Chondrocyte (in vitro differentiated cells): ENCODE results near the gene HPS4. TPM values are rescaled to one million over a fixed set of nuclear protein-coding genes. Genes with fewer than 3 reads are reported as not detected.

Experiments
- DNase-seq: peaks from one replicate; pipeline ENCODE4 v3.0.0; 2021; ENCODE audit warnings: mixed read lengths, low spot score
- H3K27ac Mint-ChIP-seq: one replicate; pipeline ENCODE4 v1.8.0; 2021; ENCODE audit warnings: mild to moderate bottlenecking, moderate library complexity, mixed read lengths; ENCODE audit not compliant: unreplicated experiment
- H3K27me3 Mint-ChIP-seq: 2 replicates; pipeline ENCODE4 v1.8.0; 2021; ENCODE audit warnings: low read depth, mixed read lengths
- H3K36me3 Mint-ChIP-seq: 2 replicates; pipeline ENCODE4 v1.8.0; 2021; ENCODE audit warnings: low read depth, mixed read lengths
- H3K4me1 Mint-ChIP-seq: 2 replicates; pipeline ENCODE4 v1.8.0; 2021; ENCODE audit warnings: low read depth, mild to moderate bottlenecking, mixed read lengths
- H3K4me3 Mint-ChIP-seq: one replicate; pipeline ENCODE4 v1.8.0; 2021; ENCODE audit warnings: mild to moderate bottlenecking, moderate library complexity, mixed read lengths; ENCODE audit not compliant: unreplicated experiment
- H3K9me3 Mint-ChIP-seq: 2 replicates; pipeline ENCODE4 v1.8.0; 2021; ENCODE audit warnings: low read depth, mixed read lengths
- total RNA-seq: library from RNA; stranded (reverse); gene quantifications from 3 replicates; pipeline ENCODE4 v1.2.1, GENCODE V29; 2021
- TF ChIP-seq, protein P1 (sequence below): fragments of 200-600 bp; sonication (generic); IDR thresholded peaks from 2 replicates; pipeline ENCODE4 v1.5.0; 2021; ENCODE audit warnings: antibody characterized with exemption, mild to moderate bottlenecking, moderate library complexity

Gene HPS4
- total RNA-seq, 1 donor from 2014 or later: 28.2 TPM

- Mint-ChIP-seq H3K27ac (peak overlapping the region; percentile 95), H3K9me3 (no peaks in the 10 kb centered on the region), H3K4me1 (peaks cover 40% of the 10 kb centered on the region), H3K4me3 (no peak overlapping the region), H3K27me3 (no peaks in the 10 kb centered on the region), H3K36me3 (peaks cover 33% of the 10 kb centered on the region)
- DNase-seq: no peak
- TF ChIP-seq, protein P1, sequence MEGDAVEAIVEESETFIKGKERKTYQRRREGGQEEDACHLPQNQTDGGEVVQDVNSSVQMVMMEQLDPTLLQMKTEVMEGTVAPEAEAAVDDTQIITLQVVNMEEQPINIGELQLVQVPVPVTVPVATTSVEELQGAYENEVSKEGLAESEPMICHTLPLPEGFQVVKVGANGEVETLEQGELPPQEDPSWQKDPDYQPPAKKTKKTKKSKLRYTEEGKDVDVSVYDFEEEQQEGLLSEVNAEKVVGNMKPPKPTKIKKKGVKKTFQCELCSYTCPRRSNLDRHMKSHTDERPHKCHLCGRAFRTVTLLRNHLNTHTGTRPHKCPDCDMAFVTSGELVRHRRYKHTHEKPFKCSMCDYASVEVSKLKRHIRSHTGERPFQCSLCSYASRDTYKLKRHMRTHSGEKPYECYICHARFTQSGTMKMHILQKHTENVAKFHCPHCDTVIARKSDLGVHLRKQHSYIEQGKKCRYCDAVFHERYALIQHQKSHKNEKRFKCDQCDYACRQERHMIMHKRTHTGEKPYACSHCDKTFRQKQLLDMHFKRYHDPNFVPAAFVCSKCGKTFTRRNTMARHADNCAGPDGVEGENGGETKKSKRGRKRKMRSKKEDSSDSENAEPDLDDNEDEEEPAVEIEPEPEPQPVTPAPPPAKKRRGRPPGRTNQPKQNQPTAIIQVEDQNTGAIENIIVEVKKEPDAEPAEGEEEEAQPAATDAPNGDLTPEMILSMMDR: no peak
Measured at GRCh38 chr22:26470807-26471206, 12.8 kb downstream of the HPS4 start.

GRCh38 chr22:26466196-26466595 lies 17.4 kb downstream of the HPS4 start:
- no peaks in the 10 kb centered on the region for H3K9me3 Mint-ChIP-seq
- no peak overlapping the region for H3K4me3 Mint-ChIP-seq
- H3K27me3 Mint-ChIP-seq: no peaks in the 10 kb centered on the region
- peaks cover 29% of the 10 kb centered on the region for H3K4me1 Mint-ChIP-seq
- no peak overlapping the region for H3K27ac Mint-ChIP-seq
- H3K36me3 Mint-ChIP-seq: peaks cover 46% of the 10 kb centered on the region
- no peak for DNase-seq
- TF ChIP-seq, protein P1: no peak

DNA sequence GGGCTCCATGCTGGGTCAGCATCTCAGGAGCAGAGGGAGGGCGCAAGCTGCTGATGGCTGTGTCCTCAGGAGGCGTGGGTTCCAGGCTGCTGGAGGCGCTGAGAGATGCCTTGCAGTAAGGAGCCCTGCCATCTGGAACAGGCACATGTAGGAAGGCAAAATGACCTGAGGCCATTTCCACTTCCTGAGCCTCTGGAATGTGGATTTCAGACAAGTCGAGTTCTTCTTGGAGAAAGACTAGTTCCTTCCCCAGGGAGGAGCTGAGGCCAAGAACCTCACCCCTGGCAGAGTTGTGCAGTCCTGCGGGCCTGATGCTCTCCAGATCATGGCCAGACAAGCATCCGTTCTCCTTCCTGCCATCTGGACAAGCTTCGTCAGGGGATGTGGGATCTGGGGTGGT lies 19.3 kb downstream of the HPS4 start:
- Mint-ChIP-seq H3K9me3 (no peaks in the 10 kb centered on the region), H3K4me3 (no peak overlapping the region), H3K27ac (no peak overlapping the region), H3K36me3 (peaks cover 39% of the 10 kb centered on the region), H3K27me3 (no peaks in the 10 kb centered on the region), H3K4me1 (peaks cover 21% of the 10 kb centered on the region)
- TF ChIP-seq, protein P1: no peak
- no peak for DNase-seq

DNA sequence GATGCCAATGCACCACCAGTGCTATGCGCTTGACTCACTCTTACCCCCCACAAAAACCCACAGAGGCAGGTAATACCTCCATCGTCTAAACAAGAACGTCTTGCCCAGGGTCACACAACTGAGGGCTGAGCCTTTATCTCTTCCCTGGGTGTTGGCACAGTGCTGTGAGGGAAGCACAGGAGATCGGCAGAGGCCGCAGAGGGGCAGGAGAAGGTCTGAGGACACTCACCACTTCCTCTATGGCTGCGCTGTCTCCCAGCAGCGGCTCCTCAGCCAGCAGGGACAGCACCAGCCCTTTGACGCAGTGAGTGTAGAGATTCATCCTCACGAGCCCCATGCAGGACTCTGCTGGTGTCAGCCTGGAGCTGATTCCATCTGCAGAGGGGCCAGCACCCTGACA lies 19.9 kb downstream of the HPS4 start:
- Mint-ChIP-seq H3K9me3 (no peaks in the 10 kb centered on the region), H3K4me1 (peaks cover 21% of the 10 kb centered on the region), H3K27me3 (no peaks in the 10 kb centered on the region), H3K27ac (no peak overlapping the region), H3K36me3 (peaks cover 36% of the 10 kb centered on the region), H3K4me3 (no peak overlapping the region)
- TF ChIP-seq, protein P1: no peak
- no peak for DNase-seq

- H3K9me3 Mint-ChIP-seq: no peaks in the 10 kb centered on the region
- peaks cover 21% of the 10 kb centered on the region for H3K4me1 Mint-ChIP-seq
- H3K4me3 Mint-ChIP-seq: no peak overlapping the region
- TF ChIP-seq, protein P1: no peak
- no peak for DNase-seq
- peaks cover 34% of the 10 kb centered on the region for H3K36me3 Mint-ChIP-seq
- H3K27ac Mint-ChIP-seq: no peak overlapping the region
- no peaks in the 10 kb centered on the region for H3K27me3 Mint-ChIP-seq
Measured at GRCh38 chr22:26463101-26463661, 20.4 kb downstream of the HPS4 start.
